Limb (tissue), 2 donors: ENCODE measurements around the gene VPS33A.
"Not testable (repeated sequence)": the region's sequence is repeated elsewhere in the genome, so short reads cannot be mapped to it uniquely, and the experiment has no call there.

Source experiments
- DNase-seq, 2 donors: peaks; one replicate each; pipeline ENCODE4 v3.0.0-alpha.2; 2016; ENCODE audit errors: extremely low spot score in 2 of 2

Gene VPS33A

DNA sequence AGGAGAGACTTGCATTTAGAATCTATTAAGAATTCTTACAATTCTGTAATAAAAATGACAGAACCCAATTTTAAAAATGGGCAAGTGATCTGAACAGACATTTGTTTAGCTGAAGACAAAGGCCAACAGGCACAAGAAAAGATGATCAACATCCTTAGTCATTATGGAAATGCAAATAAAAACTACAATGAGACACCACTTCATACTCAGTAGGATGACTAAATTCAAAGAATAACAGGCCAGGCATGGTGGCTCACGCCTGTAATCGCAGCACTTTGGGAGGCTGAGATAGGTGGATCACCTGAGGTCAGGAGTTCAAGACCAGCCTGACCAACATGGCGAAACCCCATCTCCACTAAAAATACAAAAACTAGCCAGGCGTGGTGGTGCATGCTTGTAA, 7.8 kb downstream of the VPS33A start:
- not testable (repeated sequence) for DNase-seq

DNA sequence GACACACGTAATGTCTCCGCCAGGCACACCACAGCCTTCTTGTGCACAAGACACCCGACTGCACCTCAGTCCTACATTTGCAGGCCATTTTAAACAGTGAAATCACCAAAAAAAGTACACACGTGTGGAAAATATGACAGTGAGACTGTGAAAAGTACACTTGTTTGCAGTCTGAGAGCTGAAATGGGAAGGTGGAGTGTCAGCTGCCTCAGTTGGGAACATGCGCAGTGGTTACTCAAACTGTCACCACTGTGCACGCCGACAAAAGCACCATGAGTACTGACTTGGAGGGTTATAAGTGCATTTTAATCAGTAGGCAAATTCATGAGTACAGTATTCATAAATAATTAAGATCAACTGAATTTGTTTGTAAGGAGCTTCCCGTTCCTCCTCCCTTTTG, 15.8 kb downstream of the VPS33A start:
- no peak for DNase-seq

DNA sequence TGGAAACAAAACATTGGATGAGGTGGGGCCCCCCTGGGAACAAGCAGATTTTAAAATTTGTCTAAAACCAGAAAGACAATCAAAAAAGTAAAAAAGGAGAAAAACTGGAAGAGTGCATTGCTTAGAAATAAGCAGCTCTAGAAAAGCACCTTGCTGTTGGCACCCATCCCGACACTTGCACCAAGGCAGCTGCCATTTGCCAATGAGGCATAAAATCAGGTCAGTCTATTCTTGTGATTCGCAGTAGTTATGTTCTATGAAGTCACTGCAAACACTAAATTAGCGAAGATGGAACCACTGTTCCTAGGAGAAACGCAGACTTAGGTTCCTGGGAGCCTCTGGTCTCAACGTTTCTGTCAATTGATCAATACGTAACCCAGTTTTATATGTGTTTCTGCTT, 16.2 kb downstream of the VPS33A start:
- DNase-seq = no peak

DNA sequence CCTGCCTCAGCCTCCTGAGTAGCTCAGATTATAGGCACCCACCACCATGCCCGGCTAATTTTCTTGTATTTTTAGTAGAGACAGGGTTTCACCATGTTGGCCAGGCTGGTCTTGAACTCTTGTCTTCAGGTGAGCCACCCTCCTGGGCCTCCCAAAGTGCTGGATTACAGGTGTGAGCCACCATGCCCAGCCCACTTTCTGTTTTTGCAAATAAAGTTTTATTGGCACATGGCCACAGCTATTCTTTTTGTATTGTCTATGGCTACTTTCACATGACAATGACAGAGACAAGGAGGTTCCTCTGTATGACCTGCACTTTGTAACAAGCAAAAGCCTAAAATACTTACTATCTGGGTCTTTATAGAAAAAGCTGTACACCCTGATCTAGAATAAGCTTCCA, 20.7 kb downstream of the VPS33A start:
- DNase-seq = no peak

DNA sequence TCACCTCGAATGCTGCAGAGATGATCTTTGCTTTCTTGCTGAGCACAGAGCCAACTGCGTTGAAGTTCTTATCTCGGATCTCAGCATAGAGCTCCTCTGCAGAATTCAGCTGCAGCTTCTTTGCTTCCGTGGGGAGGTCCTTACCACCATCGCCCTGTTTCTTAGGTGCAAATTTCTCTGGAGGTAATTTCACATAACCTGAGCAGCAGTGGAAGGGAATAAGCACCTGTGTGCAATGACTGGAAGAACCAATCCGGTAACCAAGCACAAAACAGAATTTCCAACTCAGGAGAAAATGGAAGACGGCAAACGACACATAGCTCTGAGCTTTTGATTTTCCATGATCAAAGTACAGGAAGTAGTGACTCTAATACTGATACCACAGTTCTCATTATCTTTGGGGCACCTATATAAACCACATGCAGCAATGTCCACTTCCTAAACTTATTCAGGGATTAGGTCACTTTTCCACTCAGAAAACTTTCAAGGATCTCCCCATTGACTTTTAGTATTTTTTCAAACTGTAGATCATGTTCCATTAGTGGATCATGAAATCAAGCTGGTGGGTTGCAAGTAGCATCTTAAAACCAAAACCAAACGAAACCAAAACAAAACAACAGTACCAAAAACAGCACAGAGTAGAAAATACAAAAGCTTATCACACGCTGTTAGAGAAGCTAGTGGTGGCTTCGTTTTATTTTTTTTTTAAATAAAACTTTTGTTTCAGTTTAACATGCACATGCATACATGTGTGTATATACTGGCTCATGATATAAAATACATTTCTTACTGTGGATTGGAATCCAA, 21.5 kb downstream of the VPS33A start:
- DNase-seq = no peak

DNA sequence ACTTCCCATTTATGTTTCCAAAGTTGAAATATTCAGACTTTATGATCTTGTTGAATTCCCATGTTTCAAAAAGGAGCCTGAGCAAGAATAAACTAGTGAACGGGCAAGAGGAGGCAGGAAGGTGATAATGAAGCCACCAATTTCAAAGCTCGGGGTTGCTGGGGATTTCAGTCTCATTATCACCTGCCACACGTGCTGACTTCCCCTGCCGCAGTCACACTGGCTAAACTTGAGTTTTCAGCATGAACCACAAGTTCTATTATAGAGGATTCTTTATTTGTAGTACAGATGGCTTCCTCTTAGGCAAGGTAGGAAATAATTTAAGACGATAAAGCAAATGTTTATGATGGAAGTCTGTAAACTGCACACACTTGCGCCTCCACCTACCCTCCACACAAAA, 22.3 kb downstream of the VPS33A start:
- no peak for DNase-seq

DNA sequence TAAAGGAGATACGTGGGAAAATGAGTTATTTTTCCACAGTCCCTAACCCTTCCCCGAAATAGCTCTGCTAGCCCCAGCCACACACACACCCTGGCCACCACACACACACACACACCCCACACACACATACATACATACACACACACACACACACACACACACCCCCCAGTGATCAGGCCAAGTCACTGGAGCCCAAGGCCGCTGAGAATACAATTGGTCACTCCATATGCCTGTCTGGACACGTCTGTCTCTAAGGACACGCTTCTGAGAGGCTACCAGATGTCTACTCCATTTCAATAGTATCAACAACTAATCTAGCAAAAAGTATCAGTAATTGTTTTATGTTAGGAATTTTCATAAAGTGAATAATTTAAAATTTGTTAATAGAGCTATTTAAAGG, 27.4 kb downstream of the VPS33A start:
- no peak for DNase-seq

DNA sequence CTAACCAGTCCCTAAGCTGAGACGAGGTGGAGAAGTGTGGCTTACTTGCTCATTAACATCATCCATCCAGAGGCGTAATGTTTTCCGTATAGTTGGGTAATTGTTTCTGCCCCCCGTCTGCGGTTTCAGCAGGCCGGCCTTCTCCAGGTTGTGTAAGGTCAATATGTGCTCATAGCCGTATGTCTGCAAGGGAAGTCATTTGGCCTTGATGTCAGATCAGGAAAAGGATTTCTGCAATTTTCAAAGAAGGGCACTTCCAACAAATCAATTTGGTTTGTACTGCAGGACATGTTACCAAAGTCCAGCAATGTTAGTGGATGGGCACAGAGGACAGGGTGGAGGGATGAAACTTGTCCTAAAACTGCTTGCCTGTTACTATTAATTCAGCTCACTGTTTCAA, 30.6 kb downstream of the VPS33A start:
- DNase-seq = no peak

DNA sequence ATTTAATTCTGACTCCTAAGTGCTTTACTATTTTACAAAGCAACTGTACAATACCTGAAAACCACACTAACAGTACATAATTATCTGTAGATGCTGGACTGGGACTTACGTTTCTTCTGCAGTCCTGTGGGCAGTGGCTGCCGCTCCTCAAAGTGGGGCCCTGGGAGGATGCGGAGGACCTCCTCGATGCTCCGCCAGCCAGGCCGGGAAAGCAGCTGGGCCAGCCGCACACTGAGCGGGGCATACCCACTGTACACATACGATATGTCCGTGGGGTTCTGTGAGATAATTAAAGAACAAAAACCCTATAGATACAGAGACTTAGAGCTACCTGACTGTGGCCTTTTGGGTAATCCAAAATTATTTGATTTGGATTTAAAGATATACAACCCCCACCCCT, 33.6 kb downstream of the VPS33A start:
- no peak for DNase-seq

DNA sequence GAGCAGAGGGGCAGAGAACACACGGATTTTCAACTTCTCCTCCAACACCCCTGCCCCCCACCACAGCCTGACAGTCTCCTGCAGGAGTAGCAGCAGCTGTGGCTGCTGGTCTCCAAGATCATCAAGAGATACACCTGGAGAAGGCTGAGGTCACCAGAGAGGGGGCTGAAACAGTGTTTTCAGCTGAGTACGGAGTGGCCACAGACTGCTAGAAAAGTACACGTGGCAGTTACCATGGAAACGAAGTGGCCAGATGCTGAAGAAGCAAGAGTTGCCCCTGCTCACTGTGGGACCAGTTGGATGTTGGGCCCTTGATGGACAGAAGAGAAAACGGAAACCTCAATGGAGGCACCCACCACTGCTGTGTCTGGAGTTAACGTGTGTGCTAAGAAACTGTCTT, 35.5 kb downstream of the VPS33A start:
- DNase-seq = no peak

DNA sequence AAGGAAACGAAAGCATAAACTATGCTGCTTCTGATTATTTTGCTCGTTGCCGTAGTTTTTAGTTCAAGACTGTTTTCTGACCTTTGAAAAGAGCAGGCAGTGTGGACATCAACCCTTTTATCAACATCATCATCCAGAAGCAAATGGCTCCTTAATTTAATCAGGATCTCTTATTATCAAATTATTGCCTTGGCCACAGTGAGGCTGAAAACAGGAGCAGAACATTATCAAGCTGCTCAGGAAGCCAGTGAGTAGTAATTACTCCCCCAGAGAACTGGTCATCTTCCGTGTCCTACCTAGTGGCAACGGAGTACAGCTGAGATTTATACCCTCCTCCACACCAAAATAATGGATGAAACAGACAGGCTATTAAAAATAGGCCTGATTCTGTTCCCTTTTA, 38.2 kb downstream of the VPS33A start:
- DNase-seq = no peak

DNA sequence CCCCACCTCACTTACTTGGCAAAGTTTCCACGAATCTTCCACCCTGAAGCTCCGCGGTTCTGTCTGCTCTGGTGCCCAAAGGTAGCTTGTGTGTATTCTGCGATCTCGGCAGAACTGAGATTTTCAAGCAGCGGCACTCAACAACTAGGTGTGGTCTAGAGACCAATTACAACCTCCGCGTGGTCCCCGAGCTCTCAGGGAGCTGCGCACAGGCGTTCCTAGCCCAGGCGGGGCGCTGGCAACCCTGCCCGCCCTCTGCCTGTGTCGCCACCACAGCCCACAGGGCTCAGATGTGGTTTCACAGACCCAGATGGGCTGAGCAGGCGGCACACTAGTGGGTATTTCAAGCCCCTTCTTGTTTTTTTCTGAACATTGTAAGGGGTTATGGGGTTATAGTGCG, 39.0 kb downstream of the VPS33A start:
- DNase-seq = no peak

DNA sequence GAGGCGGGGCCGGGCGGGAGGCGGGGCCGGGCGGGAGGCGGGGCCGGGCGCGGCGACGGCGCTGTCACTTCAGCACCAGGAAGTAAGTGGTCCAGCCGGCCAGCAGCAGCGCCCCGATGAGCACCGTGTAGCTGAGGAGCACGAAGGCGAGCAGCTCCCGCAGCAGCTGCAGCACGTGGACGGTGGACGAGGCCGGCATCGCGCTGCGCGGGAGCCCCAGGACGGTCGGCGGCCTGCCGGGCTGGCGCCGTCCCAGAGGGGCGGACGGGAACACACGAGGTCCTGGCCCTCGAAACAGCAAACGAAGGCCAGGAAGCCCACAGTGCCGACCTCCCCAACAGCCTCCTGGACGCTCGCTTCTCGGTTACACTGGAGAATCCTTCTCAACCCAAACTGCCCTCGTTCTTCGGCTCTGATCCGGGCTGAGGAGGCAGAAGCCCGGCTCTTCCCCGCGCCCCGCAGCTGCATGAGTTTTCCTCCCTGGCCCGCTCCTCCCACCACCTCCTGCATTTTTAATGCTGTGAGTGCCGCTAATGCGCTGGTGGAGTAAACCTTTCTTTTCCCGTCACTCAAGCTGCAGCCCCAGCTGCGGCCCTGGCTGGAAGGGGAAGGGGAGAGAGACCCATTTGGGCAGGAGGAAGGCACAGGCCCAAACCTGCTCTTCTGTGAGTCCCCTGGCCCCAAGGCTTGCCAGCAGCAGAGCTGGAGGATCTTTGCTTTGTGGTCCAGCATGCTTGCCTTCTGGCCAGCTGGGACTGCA, 39.7 kb downstream of the VPS33A start:
- peak in 1 of 2 donors; percentile 50 for DNase-seq

DNA sequence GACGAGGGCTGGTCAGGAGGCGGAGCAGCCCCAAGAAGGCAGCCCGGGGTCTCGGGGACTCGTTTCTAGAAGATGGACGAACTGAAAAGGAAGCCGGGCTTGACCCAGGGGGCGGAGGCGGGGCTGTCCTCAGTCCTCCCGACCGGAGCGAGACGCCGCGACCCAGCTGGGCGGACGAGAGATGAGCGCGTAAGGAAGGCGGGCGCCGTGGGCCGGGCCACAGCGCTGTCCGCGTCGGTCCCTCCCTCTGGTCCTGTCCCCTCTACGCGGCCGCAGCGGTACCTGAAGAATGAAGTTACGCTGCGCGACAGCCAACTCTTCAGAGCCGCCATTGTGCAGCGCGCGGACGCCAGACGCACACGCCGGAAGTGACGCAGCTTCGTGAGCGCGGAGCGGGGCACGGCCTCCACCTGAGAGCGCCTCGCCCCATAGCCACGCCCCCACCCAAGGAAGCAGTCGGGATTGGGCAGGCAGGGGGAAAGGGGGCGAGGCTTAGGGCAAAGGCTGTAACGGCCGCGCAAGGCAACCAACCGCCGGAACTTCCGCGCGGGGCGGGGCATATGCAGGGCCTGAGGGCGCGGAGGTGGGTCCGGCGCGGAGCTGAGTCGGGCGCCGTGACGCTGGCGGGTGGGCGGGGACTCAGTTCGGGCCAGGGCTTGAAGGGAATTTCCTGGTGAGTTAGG, 40.5 kb downstream of the VPS33A start, which contains the start of gene DIABLO:
Gene DIABLO (minus strand): TSS at position 370 of the 683 bp plus-strand sequence. CDS start 38 bp downstream, at position 332.
- peak; percentile 100 for DNase-seq

DNA sequence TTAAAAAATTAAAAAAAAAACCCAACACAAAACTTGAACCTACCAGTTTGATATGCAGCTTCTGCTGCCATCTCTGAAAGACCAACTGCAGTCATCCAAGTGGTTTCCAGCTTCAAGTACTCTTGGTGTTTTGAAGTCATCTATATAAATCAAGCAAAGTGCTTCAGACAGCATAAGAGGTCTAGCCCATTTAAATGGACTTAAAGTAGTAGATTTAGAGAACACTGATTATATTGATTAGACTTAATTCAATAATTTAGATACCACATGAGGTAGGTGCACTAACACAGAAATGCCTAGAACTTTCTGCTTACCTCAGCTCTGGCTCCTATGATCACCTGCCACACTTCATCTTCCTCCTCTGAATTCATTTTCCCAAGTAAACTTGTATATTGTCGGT, 49.8 kb downstream of the VPS33A start:
- DNase-seq = no peak

DNA sequence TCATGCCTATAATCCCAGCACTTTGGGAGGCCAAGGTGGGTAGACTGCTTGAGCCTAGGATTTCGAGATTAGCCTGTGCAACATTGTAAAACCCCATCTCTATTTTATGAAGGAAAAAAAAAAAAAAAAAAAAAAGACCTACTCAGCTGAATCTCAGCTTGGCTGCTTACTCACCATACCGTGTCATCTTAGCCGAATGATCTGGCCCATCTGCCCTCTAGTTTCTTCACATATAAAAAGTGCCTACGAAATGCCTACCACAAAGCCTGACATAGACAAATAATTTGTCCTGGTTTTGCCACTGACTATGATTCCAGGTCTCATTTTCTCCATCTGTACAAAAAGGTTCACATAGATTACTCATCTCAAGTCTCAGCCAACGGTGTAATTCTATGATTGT, 50.5 kb downstream of the VPS33A start:
- DNase-seq = no peak

DNA sequence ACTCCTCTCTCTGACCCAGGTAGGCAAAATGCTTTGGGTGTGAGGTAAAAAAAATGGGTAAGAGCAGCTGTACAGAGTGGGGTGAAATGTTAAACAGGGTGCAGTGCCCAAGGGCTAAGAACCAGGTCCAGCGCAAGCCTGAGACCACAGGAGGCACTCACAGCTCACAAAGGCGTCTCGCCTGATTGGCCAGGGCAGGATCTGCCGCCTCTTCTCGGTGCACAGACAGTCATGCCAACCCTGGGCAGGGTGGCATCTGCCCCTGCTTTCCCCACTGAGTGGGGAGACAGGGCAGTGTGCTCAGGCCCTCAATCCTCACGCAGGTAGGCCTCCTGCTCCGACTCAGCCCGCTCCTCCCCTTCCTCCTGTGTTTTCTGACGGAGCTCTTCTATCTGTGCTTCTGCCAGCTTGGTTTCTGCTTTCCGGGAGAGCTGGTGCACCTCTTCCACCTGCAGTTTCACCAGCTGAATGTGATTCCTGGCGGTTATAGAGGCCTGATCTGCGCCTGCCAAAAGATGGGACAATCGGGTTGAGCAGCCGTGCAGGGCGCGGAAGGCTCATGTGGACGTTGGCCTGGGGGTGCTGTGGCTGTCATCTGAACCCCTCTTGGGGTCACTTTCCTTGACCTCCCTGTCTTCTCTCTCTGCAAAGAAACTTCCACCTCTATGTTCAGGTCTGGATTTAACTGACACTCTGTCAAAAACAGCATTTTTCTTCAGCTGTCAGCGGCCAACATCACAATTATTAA, 58.0 kb downstream of the VPS33A start:
- DNase-seq = no peak

DNA sequence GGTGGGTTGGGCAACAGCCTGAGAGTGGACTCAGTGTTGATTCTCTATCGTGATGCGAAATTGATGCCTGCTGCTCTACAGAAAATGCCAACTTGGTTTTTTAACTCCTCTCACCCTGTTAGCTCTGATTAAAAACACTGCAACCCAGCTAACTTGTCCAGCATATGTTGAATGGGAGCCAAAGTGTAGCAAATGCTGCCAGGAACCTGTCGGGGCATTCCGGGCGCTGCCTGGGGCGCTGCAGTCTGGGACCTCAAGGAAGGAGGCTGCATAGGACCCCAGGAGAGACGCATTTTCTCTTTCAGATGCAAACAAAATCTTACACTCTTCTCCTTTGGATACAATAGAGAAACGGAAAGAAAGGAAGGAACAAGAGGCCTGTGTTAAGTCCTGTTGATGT, 58.9 kb downstream of the VPS33A start:
- DNase-seq = no peak

DNA sequence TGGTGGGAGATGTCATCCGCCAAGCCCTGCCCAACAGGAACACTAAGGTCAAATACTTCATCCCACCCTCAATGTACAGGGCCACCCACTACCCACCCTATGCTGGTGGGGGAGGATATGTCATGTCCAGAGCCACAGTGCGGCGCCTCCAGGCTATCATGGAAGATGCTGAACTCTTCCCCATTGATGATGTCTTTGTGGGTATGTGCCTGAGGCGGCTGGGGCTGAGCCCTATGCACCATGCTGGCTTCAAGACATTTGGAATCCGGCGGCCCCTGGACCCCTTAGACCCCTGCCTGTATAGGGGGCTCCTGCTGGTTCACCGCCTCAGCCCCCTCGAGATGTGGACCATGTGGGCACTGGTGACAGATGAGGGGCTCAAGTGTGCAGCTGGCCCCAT, 59.3 kb downstream of the VPS33A start:
- DNase-seq = no peak

DNA sequence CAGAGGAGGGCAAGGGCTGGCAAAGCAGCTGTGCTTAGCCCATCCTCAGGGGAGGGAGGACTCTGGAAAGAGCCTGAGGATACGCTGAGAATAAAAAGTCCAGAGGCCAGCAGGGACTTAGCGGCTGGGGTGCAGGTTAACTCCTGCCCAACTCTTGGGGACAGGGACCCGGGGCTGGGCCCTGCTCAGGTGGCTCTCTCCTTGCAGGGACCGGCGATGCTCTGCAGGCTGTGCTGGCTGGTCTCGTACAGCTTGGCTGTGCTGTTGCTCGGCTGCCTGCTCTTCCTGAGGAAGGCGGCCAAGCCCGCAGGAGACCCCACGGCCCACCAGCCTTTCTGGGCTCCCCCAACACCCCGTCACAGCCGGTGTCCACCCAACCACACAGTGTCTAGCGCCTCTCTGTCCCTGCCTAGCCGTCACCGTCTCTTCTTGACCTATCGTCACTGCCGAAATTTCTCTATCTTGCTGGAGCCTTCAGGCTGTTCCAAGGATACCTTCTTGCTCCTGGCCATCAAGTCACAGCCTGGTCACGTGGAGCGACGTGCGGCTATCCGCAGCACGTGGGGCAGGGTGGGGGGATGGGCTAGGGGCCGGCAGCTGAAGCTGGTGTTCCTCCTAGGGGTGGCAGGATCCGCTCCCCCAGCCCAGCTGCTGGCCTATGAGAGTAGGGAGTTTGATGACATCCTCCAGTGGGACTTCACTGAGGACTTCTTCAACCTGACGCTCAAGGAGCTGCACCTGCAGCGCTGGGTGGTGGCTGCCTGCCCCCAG, 60.0 kb downstream of the VPS33A start:
- DNase-seq = no peak
